Measurements from ENCODE around the gene CHD9.
"Not testable (repeated sequence)": the region's sequence is repeated elsewhere in the genome, so short reads cannot be mapped to it uniquely, and the experiment has no call there.

Gene CHD9

GRCh38 chr16:53258809-53259208 is 204.0 kb downstream of the CHD9 start:
- TF ChIP-seq, protein P1, sequence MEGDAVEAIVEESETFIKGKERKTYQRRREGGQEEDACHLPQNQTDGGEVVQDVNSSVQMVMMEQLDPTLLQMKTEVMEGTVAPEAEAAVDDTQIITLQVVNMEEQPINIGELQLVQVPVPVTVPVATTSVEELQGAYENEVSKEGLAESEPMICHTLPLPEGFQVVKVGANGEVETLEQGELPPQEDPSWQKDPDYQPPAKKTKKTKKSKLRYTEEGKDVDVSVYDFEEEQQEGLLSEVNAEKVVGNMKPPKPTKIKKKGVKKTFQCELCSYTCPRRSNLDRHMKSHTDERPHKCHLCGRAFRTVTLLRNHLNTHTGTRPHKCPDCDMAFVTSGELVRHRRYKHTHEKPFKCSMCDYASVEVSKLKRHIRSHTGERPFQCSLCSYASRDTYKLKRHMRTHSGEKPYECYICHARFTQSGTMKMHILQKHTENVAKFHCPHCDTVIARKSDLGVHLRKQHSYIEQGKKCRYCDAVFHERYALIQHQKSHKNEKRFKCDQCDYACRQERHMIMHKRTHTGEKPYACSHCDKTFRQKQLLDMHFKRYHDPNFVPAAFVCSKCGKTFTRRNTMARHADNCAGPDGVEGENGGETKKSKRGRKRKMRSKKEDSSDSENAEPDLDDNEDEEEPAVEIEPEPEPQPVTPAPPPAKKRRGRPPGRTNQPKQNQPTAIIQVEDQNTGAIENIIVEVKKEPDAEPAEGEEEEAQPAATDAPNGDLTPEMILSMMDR (IDR thresholded peaks at IDR 0.05; ENCODE audit: insufficient read depth, low read length, missing control alignments) = no peak
- CTCF ChIA-PET = interaction anchor here (1.1 kb wide), 1 partner anchor 10 kb away, joined by 6 read pairs; no protein-coding TSS in a partner anchor
- no peak overlapping the region for H3K4me3 ChIP-seq (ENCODE audit: low read depth, low read length)
- POLR2A ChIA-PET = no interaction called here
- no peak for DNase-seq (ENCODE audit: low read depth, low spot score)

- no peak overlapping the region for H3K4me3 ChIP-seq (ENCODE audit: low read depth, low read length)
- ChIA-PET CTCF (no interaction called here), POLR2A (no interaction called here)
- TF ChIP-seq, protein P1 (IDR thresholded peaks at IDR 0.05; ENCODE audit: insufficient read depth, low read length, missing control alignments) = no peak
- DNase-seq (ENCODE audit: low read depth, low spot score) = no peak
Observed at GRCh38 chr16:53261276-53261675, 206.5 kb downstream of the CHD9 start.

DNA sequence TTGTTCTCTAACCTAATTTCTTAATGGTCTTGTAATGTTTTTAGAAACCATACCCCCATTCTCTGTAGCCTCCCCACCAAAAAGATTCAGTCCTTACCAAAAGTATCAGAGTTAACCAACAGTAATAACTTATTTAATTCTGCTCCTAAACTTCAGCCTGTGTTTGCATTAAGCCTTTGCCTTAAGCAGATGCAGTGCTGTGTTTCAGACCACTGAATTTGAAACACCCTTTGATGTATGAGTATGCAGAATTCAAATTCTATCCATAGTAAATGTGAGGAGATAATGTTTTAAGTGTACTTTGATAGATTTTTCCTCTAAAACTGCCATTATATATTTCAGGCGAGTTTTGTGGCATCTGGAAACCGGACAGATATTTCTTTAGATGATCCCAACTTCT is 207.9 kb downstream of the CHD9 start:
- no peak for DNase-seq (ENCODE audit: low read depth, low spot score)
- H3K4me3 ChIP-seq (ENCODE audit: low read depth, low read length) = no peak overlapping the region
- CTCF ChIA-PET = no interaction called here
- POLR2A ChIA-PET = no interaction called here
- TF ChIP-seq, protein P1 (IDR thresholded peaks at IDR 0.05; ENCODE audit: insufficient read depth, low read length, missing control alignments) = no peak

DNA sequence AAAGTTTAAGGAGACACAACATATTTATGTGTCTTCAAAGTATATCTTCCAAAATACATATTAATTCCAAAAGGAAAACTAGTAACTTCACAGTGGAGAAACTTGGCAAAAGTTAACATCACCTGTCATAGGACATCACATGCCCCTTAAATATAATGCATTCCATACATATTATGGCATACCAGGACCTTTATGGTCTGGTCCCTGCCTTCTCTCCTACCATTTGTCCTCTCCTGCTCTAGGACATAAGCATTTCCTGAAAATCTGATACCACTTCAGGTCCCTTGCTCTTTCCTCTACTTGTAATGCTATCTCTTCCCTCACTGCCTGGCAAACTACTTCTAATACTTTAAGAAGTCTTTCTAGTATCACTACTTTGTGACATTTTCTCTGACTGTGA is 211.4 kb downstream of the CHD9 start:
- ChIA-PET CTCF (no interaction called here), POLR2A (no interaction called here)
- no peak for DNase-seq (ENCODE audit: low read depth, low spot score)
- TF ChIP-seq, protein P1 (IDR thresholded peaks at IDR 0.05; ENCODE audit: insufficient read depth, low read length, missing control alignments) = no peak
- no peak overlapping the region for H3K4me3 ChIP-seq (ENCODE audit: low read depth, low read length)

GRCh38 chr16:53278498-53278897 is 223.7 kb downstream of the CHD9 start:
- CTCF ChIA-PET; DNase-seq (ENCODE audit: low read depth, low spot score); H3K4me3 ChIP-seq (ENCODE audit: low read depth, low read length); POLR2A ChIA-PET: not testable (repeated sequence)

GRCh38 chr16:53281280-53281679 is 226.5 kb downstream of the CHD9 start:
- DNase-seq (ENCODE audit: low read depth, low spot score) = no peak
- H3K4me3 ChIP-seq (ENCODE audit: low read depth, low read length) = no peak overlapping the region
- TF ChIP-seq, protein P1 (IDR thresholded peaks at IDR 0.05; ENCODE audit: insufficient read depth, low read length, missing control alignments) = no peak
- ChIA-PET CTCF (interaction anchor here (0.8 to 1.5 kb wide), 3 partner anchors 9 to 226 kb away, joined by 3 read pairs; partner anchors contain the start of gene CHD9), POLR2A (no interaction called here)

GRCh38 chr16:53281859-53282258 is 227.1 kb downstream of the CHD9 start:
- ChIA-PET CTCF (interaction anchor here (0.8 to 1.5 kb wide), 4 partner anchors 9 to 227 kb away, joined by 3 read pairs; partner anchors contain the start of gene CHD9), POLR2A (no interaction called here)
- no peak for DNase-seq (ENCODE audit: low read depth, low spot score)
- no peak overlapping the region for H3K4me3 ChIP-seq (ENCODE audit: low read depth, low read length)
- TF ChIP-seq, protein P1 (IDR thresholded peaks at IDR 0.05; ENCODE audit: insufficient read depth, low read length, missing control alignments) = no peak
